HepG2 (cell line): ENCODE results near the gene FOXD3. TPM values are rescaled to one million over a fixed set of nuclear protein-coding genes. Genes with fewer than 3 reads are reported as not detected.

Experiments used
- ATAC-seq: fragments of 200-7000 bp; cut with Tn5 transposase; 3 replicates; pipeline ENCODE4 v1.9.1; 2020; ENCODE audit warnings: mild to moderate bottlenecking, moderate library complexity
- BruUV-seq: library from RNA; stranded (reverse); fragments of 400-500 nt; replicated peaks from 2 replicates; lab custom pipeline; 2021; lab: Mats Ljungman, UMichigan
- CTCF ChIA-PET: fragments of 300-600 bp; formaldehyde crosslinking; extraction: SDS; loops from one replicate; lab custom pipeline; 2021; ENCODE audit warnings: low total read pairs, inconsistent platforms, low intra/inter-chr PET ratio; lab: Yijun Ruan, JAX
- POLR2A ChIA-PET: fragments of 350-600 bp; sonication (Branson Sonifier 250); formaldehyde crosslinking; loops from one replicate; lab custom pipeline; 2020; ENCODE audit warnings: antibody characterized with exemption, inconsistent platforms; lab: Yijun Ruan, JAX
- DNase-seq: peaks from one replicate; pipeline ENCODE4 v3.0.0-alpha.2; 2015; ENCODE audit warnings: low spot score
- FAIRE-seq: peaks from 3 replicates; lab custom pipeline; 2011; peaks lifted over from hg19 to GRCh38; lab: Jason Lieb, UNC
- H2AFZ ChIP-seq: one replicate; pipeline ENCODE4 v1.6.1; 2011; ENCODE audit warnings: low read length, inconsistent platforms
- H3K27ac ChIP-seq: fragments of 300-600 bp; 3 replicates; pipeline ENCODE4 v1.8.0; 2011; ENCODE audit warnings: mixed run types, mild to moderate bottlenecking, mixed read lengths, low read length, inconsistent platforms; ENCODE audit not compliant: insufficient read depth; ENCODE audit errors: extremely low read length
- H3K27me3 ChIP-seq, 2 experiments: fragments of 200-600 bp in 1 of 2; 2 replicates in 1 of 2; 3 replicates in 1 of 2; pipeline versions ENCODE4 v1.6.0 to v1.8.0; 2011; ENCODE audit warnings: low read length in 2 of 2, mild to moderate bottlenecking in 2 of 2, moderate library complexity in 2 of 2, inconsistent platforms in 1 of 2; ENCODE audit not compliant: insufficient read depth in 2 of 2, control insufficient read depth in 1 of 2
- H3K36me3 ChIP-seq, 2 experiments: fragments of 200-600 bp in 1 of 2; replicated peaks in 1 of 2; 2 replicates in 1 of 2; 3 replicates in 1 of 2; pipeline versions ENCODE4 v1.5.1 to v1.8.0; 2011; ENCODE audit warnings: low read length in 2 of 2, inconsistent platforms in 1 of 2; ENCODE audit not compliant: insufficient read depth in 2 of 2, control insufficient read depth in 1 of 2
- H3K4me1 ChIP-seq: 2 replicates; pipeline ENCODE4 v1.5.1; 2012; ENCODE audit warnings: low read length, inconsistent platforms; ENCODE audit not compliant: insufficient read depth
- H3K4me2 ChIP-seq: 2 replicates; pipeline ENCODE4 v1.6.0; 2011; ENCODE audit warnings: low read depth, low read length, inconsistent platforms
- H3K4me3 ChIP-seq, 3 experiments: fragments of 200-600 bp in 1 of 3; sonication (generic), shearing (Covaris generic) in 1 of 3; replicated peaks in 1 of 3; 2 replicates each; pipeline ENCODE4 v1.5.1; 2011 to 2016; ENCODE audit warnings: low read length in 3 of 3, inconsistent platforms in 2 of 3, low read depth in 2 of 3, mild to moderate bottlenecking in 2 of 3, control low read depth in 1 of 3, mixed read lengths in 1 of 3; ENCODE audit not compliant: insufficient read depth in 1 of 3
- H3K79me2 ChIP-seq: one replicate; pipeline ENCODE4 v1.6.1; 2011; ENCODE audit warnings: low read length, inconsistent platforms; ENCODE audit not compliant: insufficient read depth
- H3K9ac ChIP-seq: 2 replicates; pipeline ENCODE4 v1.6.0; 2011; ENCODE audit warnings: mild to moderate bottlenecking, low read depth, low read length, inconsistent platforms; ENCODE audit not compliant: insufficient read depth
- H3K9me3 ChIP-seq: 2 replicates; pipeline ENCODE4 v1.5.1; 2012; ENCODE audit warnings: mild to moderate bottlenecking, low read length
- H4K20me1 ChIP-seq: 2 replicates; pipeline ENCODE4 v1.6.0; 2011; ENCODE audit warnings: inconsistent platforms, mild to moderate bottlenecking, low read length, moderate library complexity; ENCODE audit not compliant: insufficient read depth
- HNF1B ChIP-seq: sonication (generic); formaldehyde crosslinking; IDR thresholded peaks from 2 replicates; pipeline ENCODE4 v1.5.1; 2020; ENCODE audit warnings: mild to moderate bottlenecking, moderate library complexity, missing genetic modification reagents
- NFYC ChIP-seq: IDR thresholded peaks from 2 replicates; pipeline ENCODE4 v1.6.1; 2016; ENCODE audit warnings: missing genetic modification reagents, missing compliant biosample characterization
- PATZ1 ChIP-seq: sonication (generic); formaldehyde crosslinking; IDR thresholded peaks from 2 replicates; pipeline ENCODE4 v1.4.0; 2020; ENCODE audit warnings: missing genetic modification reagents
- RFXAP ChIP-seq: sonication (generic); formaldehyde crosslinking; IDR thresholded peaks from 2 replicates; pipeline ENCODE4 v1.4.0; 2020; ENCODE audit warnings: missing genetic modification reagents, borderline replicate concordance
- ZNF232 ChIP-seq: sonication (generic); formaldehyde crosslinking; IDR thresholded peaks from 2 replicates; pipeline ENCODE4 v1.4.0; 2020; ENCODE audit warnings: missing genetic modification reagents, borderline replicate concordance
- ZNF768 ChIP-seq: sonication (generic); formaldehyde crosslinking; IDR thresholded peaks from 2 replicates; pipeline ENCODE4 v1.4.0; 2020; ENCODE audit warnings: missing genetic modification reagents
- WGBS: methylation state at CpG from one replicate; pipeline ENCODE4 v1.1.6; 2017; ENCODE audit warnings: low lambda C conversion rate; 5-methylcytosine and 5-hydroxymethylcytosine counted together
- in situ Hi-C: cut with HindIII; loops from 2 replicates; pipeline ENCODE4 v1.10.0; 2017; ENCODE audit warnings: low pct_unique_long_range_greater_than_20kb; ENCODE audit not compliant: extremely low pct_ligation_motif_present
- intact Hi-C: fragments of 100-400 bp; cut with micrococcal nuclease; formaldehyde crosslinking; loops from one replicate; pipeline ENCODE4 v1.10.0; 2022; ENCODE audit not compliant: unreplicated experiment
- polyA plus RNA-seq, 8 experiments: library from polyadenylated mRNA; depleted of rRNA in 3 of 8; stranded (reverse) in 7 of 8; unstranded in 1 of 8; fragments of >200 nt; fragmentation: Illumina TruSeq in 4 of 8; extraction: Trizol in 4 of 8; gene quantifications; 2 replicates each; pipeline versions ENCODE4 v1.2.1 to v1.2.3, GENCODE V29; 2011 to 2016; ENCODE audit warnings: low read depth in 4 of 8, missing spikeins in 1 of 8, mixed read lengths in 1 of 8; ENCODE audit not compliant: insufficient read depth in 1 of 8
- total RNA-seq, 5 experiments: library from RNA; depleted of rRNA; stranded (reverse); fragments of >200 nt; fragmentation: Illumina TruSeq; extraction: Trizol; gene quantifications; 2 replicates each; pipeline ENCODE4 v1.2.3, GENCODE V29; 2016; ENCODE audit warnings: low read depth in 1 of 5

Gene FOXD3
- total and polyA plus RNA-seq, 2 of the 13 experiments (the other 11 are each of a cell fraction or from before 2014, with no cell fraction given), result not detected

- no peak overlapping the region for H3K4me2 ChIP-seq
- H2AFZ ChIP-seq, result no peak overlapping the region
- WGBS, result 30% methylated on average over 1 of the region's 1 CpG
- no peak for TF ChIP-seq RFXAP (CRISPR knock-in tag)
- TF ChIP-seq HNF1B (CRISPR knock-in tag), result no peak
- no peak for TF ChIP-seq NFYC (CRISPR knock-in tag)
- no peak for TF ChIP-seq ZNF232 (CRISPR knock-in tag)
- TF ChIP-seq ZNF768 (CRISPR knock-in tag), result no peak
- no peak for TF ChIP-seq PATZ1
- BruUV-seq, result no TSS peak
- FAIRE-seq (no peak), DNase-seq (no peak), ATAC-seq (no peak)
- ChIA-PET CTCF (no interaction called here), POLR2A (no interaction called here)
- H3K9me3 ChIP-seq, result no peaks in the 10 kb centered on the region
- no peak overlapping the region for H3K4me3 ChIP-seq
- intact Hi-C loops, result no loop called here
- H3K9ac ChIP-seq, result no peak overlapping the region
- H3K36me3 ChIP-seq, result no peaks in the 10 kb centered on the region
- no peak overlapping the region for H3K27ac ChIP-seq
- H3K79me2 ChIP-seq, result no peaks in the 10 kb centered on the region
- peaks cover 7% of the 10 kb centered on the region; the same call in 1 of the 2 replicates for H3K4me1 ChIP-seq
- in situ Hi-C loops, result no loop called here
- H3K27me3 ChIP-seq, result no peaks in the 10 kb centered on the region; a peak in 1 of 5 replicates
- no peaks in the 10 kb centered on the region for H4K20me1 ChIP-seq
Observed at GRCh38 chr1:63362578-63362977, 40.2 kb downstream of the FOXD3 start.
